ENCODE measurements around the gene DERL3.
"Not testable (repeated sequence)": the region's sequence is repeated elsewhere in the genome, so short reads cannot be mapped to it uniquely, and the experiment has no call there.

The DERL3 gene

GRCh38 chr22:23875801-23876200 lies 37.0 kb upstream of the DERL3 start:
- no peaks in the 10 kb centered on the region for H3K27me3 ChIP-seq (ENCODE audit: insufficient read depth, low read length, poor library complexity, severe bottlenecking)
- H3K4me2 ChIP-seq (ENCODE audit: low read depth, low read length, poor library complexity, severe bottlenecking): no peak overlapping the region
- no peaks in the 10 kb centered on the region for H3K79me2 ChIP-seq (ENCODE audit: insufficient read depth, low read length)
- H3K36me3 ChIP-seq (ENCODE audit: insufficient read depth, low read length): peaks cover 4% of the 10 kb centered on the region; the same call in 1 of the 2 replicates
- H3F3A ChIP-seq (ENCODE audit: low read depth): no peaks in the 10 kb centered on the region
- TF ChIP-seq EZH2phosphoT487 (IDR thresholded peaks at IDR 0.05; ENCODE audit: borderline replicate concordance): no peak
- no peak for TF ChIP-seq CTCF (conservative IDR thresholded peaks at IDR 0.05; ENCODE audit: low read length)
- no peaks in the 10 kb centered on the region for H3K4me1 ChIP-seq (ENCODE audit: insufficient read depth, low read length, poor library complexity, severe bottlenecking)
- H3K9me2 ChIP-seq (replicated peaks; ENCODE audit: low read depth, low read length): no peaks in the 10 kb centered on the region
- H4K20me1 ChIP-seq (ENCODE audit: insufficient read depth, low read length, poor library complexity, severe bottlenecking): no peaks in the 10 kb centered on the region
- H3K9ac ChIP-seq (ENCODE audit: low read depth, low read length, poor library complexity, severe bottlenecking): no peak overlapping the region
- H2AFZ ChIP-seq (ENCODE audit: low read length): no peak overlapping the region
- H3K4me3 ChIP-seq (ENCODE audit: low read length, poor library complexity, severe bottlenecking): no peak overlapping the region
- no peaks in the 10 kb centered on the region for H3K9me3 ChIP-seq (ENCODE audit: insufficient read depth, low read depth, low read length)

GRCh38 chr22:23874871-23875270 lies 36.1 kb upstream of the DERL3 start:
- TF ChIP-seq CTCF (conservative IDR thresholded peaks at IDR 0.05; ENCODE audit: low read length) (no peak), EZH2phosphoT487 (IDR thresholded peaks at IDR 0.05; ENCODE audit: borderline replicate concordance) (no peak)
- no peak overlapping the region for H2AFZ ChIP-seq (ENCODE audit: low read length)
- H3K4me1 ChIP-seq (ENCODE audit: insufficient read depth, low read length, poor library complexity, severe bottlenecking): no peaks in the 10 kb centered on the region
- peaks cover 4% of the 10 kb centered on the region; the same call in 1 of the 2 replicates for H3K36me3 ChIP-seq (ENCODE audit: insufficient read depth, low read length)
- no peaks in the 10 kb centered on the region for H3K27me3 ChIP-seq (ENCODE audit: insufficient read depth, low read length, poor library complexity, severe bottlenecking)
- no peaks in the 10 kb centered on the region for H3K9me3 ChIP-seq (ENCODE audit: insufficient read depth, low read depth, low read length)
- H3K79me2 ChIP-seq (ENCODE audit: insufficient read depth, low read length): no peaks in the 10 kb centered on the region
- no peaks in the 10 kb centered on the region for H4K20me1 ChIP-seq (ENCODE audit: insufficient read depth, low read length, poor library complexity, severe bottlenecking)
- no peak overlapping the region for H3K4me3 ChIP-seq (ENCODE audit: low read length, poor library complexity, severe bottlenecking)
- H3K9me2 ChIP-seq (replicated peaks; ENCODE audit: low read depth, low read length): no peaks in the 10 kb centered on the region
- H3F3A ChIP-seq (ENCODE audit: low read depth): no peaks in the 10 kb centered on the region
- H3K9ac ChIP-seq (ENCODE audit: low read depth, low read length, poor library complexity, severe bottlenecking): no peak overlapping the region
- no peak overlapping the region for H3K4me2 ChIP-seq (ENCODE audit: low read depth, low read length, poor library complexity, severe bottlenecking)

GRCh38 chr22:23868580-23868979 lies 29.8 kb upstream of the DERL3 start:
- no peaks in the 10 kb centered on the region for H3K27me3 ChIP-seq (ENCODE audit: insufficient read depth, low read length, poor library complexity, severe bottlenecking)
- H3K79me2 ChIP-seq (ENCODE audit: insufficient read depth, low read length): no peaks in the 10 kb centered on the region
- no peaks in the 10 kb centered on the region for H3F3A ChIP-seq (ENCODE audit: low read depth)
- no peaks in the 10 kb centered on the region for H3K36me3 ChIP-seq (ENCODE audit: insufficient read depth, low read length)
- H3K9me3 ChIP-seq (ENCODE audit: insufficient read depth, low read depth, low read length): no peaks in the 10 kb centered on the region
- H3K4me2 ChIP-seq (ENCODE audit: low read depth, low read length, poor library complexity, severe bottlenecking): no peak overlapping the region
- no peak overlapping the region for H3K4me3 ChIP-seq (ENCODE audit: low read length, poor library complexity, severe bottlenecking)
- no peak overlapping the region for H3K9ac ChIP-seq (ENCODE audit: low read depth, low read length, poor library complexity, severe bottlenecking)
- no peaks in the 10 kb centered on the region for H3K9me2 ChIP-seq (replicated peaks; ENCODE audit: low read depth, low read length)
- H3K4me1 ChIP-seq (ENCODE audit: insufficient read depth, low read length, poor library complexity, severe bottlenecking): no peaks in the 10 kb centered on the region
- H2AFZ ChIP-seq (ENCODE audit: low read length): no peak overlapping the region
- no peak for TF ChIP-seq CTCF (conservative IDR thresholded peaks at IDR 0.05; ENCODE audit: low read length)
- no peak for TF ChIP-seq EZH2phosphoT487 (IDR thresholded peaks at IDR 0.05; ENCODE audit: borderline replicate concordance)
- H4K20me1 ChIP-seq (ENCODE audit: insufficient read depth, low read length, poor library complexity, severe bottlenecking): no peaks in the 10 kb centered on the region

GRCh38 chr22:23864499-23865154 lies 25.8 kb upstream of the DERL3 start:
- not testable (repeated sequence) for H3F3A ChIP-seq (ENCODE audit: low read depth); H3K79me2 ChIP-seq (ENCODE audit: insufficient read depth, low read length); H4K20me1 ChIP-seq (ENCODE audit: insufficient read depth, low read length, poor library complexity, severe bottlenecking); H3K27me3 ChIP-seq (ENCODE audit: insufficient read depth, low read length, poor library complexity, severe bottlenecking); H3K9ac ChIP-seq (ENCODE audit: low read depth, low read length, poor library complexity, severe bottlenecking); H3K4me3 ChIP-seq (ENCODE audit: low read length, poor library complexity, severe bottlenecking); H3K9me2 ChIP-seq (replicated peaks; ENCODE audit: low read depth, low read length); H3K4me2 ChIP-seq (ENCODE audit: low read depth, low read length, poor library complexity, severe bottlenecking); H3K4me1 ChIP-seq (ENCODE audit: insufficient read depth, low read length, poor library complexity, severe bottlenecking); H3K9me3 ChIP-seq (ENCODE audit: insufficient read depth, low read depth, low read length); H3K36me3 ChIP-seq (ENCODE audit: insufficient read depth, low read length); H2AFZ ChIP-seq (ENCODE audit: low read length)
